Measurements from ENCODE around the gene RAD54L. TPM values are rescaled to one million over a fixed set of nuclear protein-coding genes. Genes with fewer than 3 reads are reported as not detected.

The RAD54L gene
- total RNA-seq, result 10 to 100 TPM in 2 of 8 experiments, 1 to 10 TPM in 2, under 1 TPM in 4; 0.31 to 15.5 (median 1.0) TPM

DNA sequence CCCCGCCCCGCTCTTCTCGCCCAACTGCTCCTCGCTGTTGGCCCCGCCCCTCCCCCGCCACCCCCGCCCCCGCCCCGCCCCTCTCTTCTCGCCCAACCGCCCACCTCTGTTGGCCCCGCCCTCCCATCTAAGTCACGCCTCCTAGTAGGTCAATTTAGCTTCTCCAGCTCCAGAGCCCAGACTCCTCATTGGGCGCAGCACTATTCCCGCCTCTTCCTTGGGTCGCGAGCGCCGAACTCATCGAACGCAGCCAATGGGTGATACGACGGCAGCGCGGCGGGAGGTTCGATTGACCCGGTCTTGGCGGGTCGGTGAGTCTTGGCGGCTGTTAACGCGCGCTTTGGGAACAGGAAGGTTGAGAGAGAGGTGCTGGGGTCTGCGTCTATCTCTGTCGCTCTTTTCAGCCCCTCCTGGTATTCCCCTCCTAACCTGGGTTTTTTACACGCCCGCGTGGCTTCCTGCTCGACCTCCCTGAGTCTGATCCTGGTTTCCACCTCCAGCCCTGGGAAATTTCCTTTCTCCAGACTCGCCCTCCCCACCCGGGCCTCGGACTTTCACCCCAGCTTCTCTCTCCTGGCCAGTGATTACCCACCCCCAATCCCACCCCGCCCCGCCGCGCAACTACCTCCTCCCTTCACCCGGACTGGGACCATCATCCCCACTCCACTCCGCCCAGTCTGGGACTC lies at the start of gene RAD54L:
Gene RAD54L (plus strand): TSS at position 328 of the 686 bp plus-strand sequence. CDS start 643 bp downstream, outside the sequence.
- peak; percentile 80 to 94 (median 93) for ATAC-seq (replicated peaks in 6 of 8)
- Histone ChIP-seq H3K4me1 (replicated peaks in 1 of 2) (peaks cover 0 to 4% of the 10 kb centered on the region in 2 donors), H3K4me3 (peak within 1 kb of the TSS; percentile 56 to 71 (median 68)), H3K27ac (peak within 1 kb of the TSS; percentile 14 to 26)
- in situ Hi-C loops (cut with MboI; ENCODE audit: low pct_unique_long_range_greater_than_20kb in 2 of 9, low sequenced_read_pairs in 9 of 9, unreplicated experiment in 9 of 9), result no loop called here
- WGBS, 10 experiments, result 0% methylated on average over 2 to 25 of the region's 49 CpGs; no CpG with 5 or more reads in 6 of the 10 experiments

DNA sequence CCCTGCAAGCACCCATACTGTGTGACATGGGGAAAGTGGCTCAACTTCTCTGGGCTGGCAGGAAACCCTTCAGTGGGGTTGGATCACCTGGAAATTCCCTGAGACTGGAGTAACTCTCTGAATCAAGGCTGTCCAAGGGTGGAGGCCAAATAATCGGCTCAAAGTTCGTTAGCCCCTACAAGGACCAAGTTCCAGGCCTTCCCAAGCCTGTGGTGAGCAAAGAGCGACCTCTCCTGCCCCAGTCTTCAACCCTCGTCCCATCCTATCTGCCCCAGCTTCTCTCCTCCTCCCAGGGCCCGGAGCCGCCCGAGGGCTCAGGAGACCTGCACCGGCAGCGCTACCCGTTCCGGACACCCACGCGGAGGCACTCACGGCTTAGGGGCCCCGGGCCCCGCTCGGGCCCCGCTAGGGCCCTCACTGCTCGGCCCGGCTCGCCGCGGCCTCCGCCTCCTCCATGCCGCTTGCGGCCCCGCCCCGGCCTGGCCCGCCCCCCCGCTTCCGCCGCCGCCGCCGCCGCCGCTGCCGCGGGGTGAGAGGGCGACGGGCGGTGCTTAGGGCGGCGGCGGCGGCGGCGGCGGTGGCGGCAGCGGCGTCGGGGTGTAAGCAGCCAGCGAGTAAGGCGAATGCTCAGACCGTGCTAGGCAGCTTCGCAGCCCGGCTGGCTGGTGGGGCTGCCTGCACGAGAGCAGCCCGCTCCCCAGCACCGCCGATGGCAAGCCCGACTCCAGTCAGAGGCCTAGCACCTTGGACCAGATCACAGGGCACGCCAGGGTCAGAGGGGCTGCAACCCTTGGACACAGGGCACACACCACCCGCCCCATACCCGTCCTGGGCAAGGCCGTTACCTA lies 49.4 kb upstream of the RAD54L start, which contains the start of gene POMGNT1:
Gene POMGNT1 (minus strand): TSS at position 471 of the 848 bp plus-strand sequence. CDS start 613 bp downstream, outside the sequence.
- in situ Hi-C loops (cut with MboI; ENCODE audit: low pct_unique_long_range_greater_than_20kb in 2 of 9, low sequenced_read_pairs in 9 of 9, unreplicated experiment in 9 of 9), result loop anchor here in 4 of 9 experiments (25.0 kb wide), 1 partner anchor 161 kb away; no protein-coding TSS in a partner anchor
- Histone ChIP-seq H3K4me1 (replicated peaks in 1 of 2) (peaks cover 7 to 14% of the 10 kb centered on the region in 2 donors), H3K27ac (peak within 1 kb of the TSS; percentile 19 to 68), H3K4me3 (peak within 1 kb of the TSS; percentile 41 to 69 (median 58))
- WGBS, 10 experiments, result 5 to 13% (median 12%) methylated on average over 3 to 16 of the region's 67 CpGs; no CpG with 5 or more reads in 6 of the 10 experiments
- peak; percentile 79 to 90 (median 80) for ATAC-seq (replicated peaks in 6 of 8)

DNA sequence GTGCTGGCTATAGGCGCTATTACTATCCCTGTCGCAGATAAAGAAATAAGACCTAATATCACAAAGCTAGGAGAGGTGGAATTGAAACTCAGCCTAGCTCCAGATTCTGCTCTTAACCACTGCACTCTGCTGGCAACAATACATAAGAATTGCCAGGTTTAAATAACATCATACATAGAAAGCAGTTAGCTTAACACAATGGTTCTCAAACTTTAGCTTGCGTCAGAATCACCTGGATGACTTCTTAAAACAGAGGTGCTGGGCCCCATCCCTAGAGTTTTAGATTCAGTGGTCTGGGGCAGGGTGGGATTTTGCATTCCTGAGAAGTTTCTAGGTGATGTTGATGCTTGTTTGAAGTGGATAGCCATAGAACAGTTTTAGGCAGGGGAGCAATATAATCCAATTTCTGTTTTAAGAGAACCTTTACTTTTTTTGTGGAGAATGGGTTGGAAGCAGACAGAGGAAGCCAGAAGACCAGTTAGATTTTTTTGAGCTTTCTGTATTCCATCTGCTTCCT lies 48.3 kb upstream of the RAD54L start:
- in situ Hi-C loops (cut with MboI; ENCODE audit: low pct_unique_long_range_greater_than_20kb in 2 of 9, low sequenced_read_pairs in 9 of 9, unreplicated experiment in 9 of 9), result loop anchor here in 4 of 9 experiments (25.0 kb wide), 1 partner anchor 162 kb away; no protein-coding TSS in a partner anchor
- Histone ChIP-seq H3K27ac (no peak overlapping the region), H3K4me1 (replicated peaks in 1 of 2) (peaks cover 16 to 17% of the 10 kb centered on the region in 2 donors), H3K4me3 (no peak overlapping the region)
- ATAC-seq (replicated peaks in 6 of 8), result no peak
- WGBS, 10 experiments, result 80 to 100% (median 95%) methylated on average over 1 to 3 of the region's 3 CpGs; no CpG with 5 or more reads in 4 of the 10 experiments

DNA sequence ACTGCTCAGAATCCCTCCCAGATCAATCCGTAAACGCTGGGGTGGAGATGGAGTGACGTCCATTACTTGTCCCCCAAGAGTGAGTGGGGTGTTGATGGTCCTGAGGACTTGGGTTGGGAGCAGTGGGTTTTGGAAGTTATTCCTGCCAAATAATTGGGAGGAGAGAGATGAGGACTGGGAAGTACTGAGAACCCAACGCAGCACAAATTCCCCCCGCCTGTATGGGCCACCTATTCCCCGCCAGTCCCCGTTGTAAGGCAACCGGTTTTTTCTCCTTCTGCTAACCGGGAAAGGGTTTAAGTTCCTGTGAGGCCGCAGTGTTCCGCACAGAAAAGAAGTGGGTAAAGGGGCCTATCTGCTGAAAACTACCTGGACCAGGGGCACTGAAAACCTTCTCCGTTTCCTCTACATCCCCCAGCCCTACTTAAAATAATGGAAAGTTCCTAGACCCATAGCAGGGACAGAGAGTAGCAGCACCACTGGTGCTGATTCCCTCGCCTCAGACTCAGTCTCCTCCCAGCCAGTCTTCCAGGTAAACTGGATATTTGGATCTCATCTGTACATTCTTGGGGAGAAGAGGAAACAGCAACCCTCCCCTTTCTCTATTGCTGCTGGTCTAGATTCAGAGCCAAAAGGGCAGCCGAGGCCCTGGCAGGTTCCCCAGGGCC lies 43.7 kb upstream of the RAD54L start:
- Histone ChIP-seq H3K27ac (no peak overlapping the region), H3K4me3 (peak overlapping the region; percentile 45 to 91 (median 57)), H3K4me1 (replicated peaks in 1 of 2) (peaks cover 9 to 15% of the 10 kb centered on the region in 2 donors)
- ATAC-seq (replicated peaks in 6 of 8), result peak in 7 of 8 experiments; percentile 1 to 7 (median 5)
- 0 to 69% (median 17%) methylated on average over 1 to 10 of the region's 14 CpGs; no CpG with 5 or more reads in 1 of the 10 experiments for WGBS, 10 experiments
- in situ Hi-C loops (cut with MboI; ENCODE audit: low pct_unique_long_range_greater_than_20kb in 2 of 9, low sequenced_read_pairs in 9 of 9, unreplicated experiment in 9 of 9), result no loop called here

DNA sequence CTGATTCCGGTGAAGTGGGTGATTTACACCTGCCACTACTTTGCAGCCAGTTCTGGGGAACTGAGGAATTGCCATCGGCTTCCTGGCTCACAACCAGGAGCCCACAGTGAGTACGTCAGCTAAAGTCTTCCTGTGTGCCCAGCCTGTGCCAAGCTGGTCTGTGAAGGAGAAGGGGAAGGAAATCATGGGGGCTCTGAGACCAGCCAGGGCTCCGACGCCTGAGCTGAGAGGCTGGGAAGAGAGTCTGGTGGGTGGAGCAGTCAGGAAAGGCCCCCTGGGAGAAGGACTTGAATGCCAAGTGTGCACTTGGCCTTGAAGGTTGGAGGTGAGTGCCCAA lies 43.2 kb upstream of the RAD54L start:
- peak overlapping the region in 2 of 5 donors; percentile 45 to 91 for H3K4me3 ChIP-seq
- ATAC-seq (replicated peaks in 6 of 8), result no peak

DNA sequence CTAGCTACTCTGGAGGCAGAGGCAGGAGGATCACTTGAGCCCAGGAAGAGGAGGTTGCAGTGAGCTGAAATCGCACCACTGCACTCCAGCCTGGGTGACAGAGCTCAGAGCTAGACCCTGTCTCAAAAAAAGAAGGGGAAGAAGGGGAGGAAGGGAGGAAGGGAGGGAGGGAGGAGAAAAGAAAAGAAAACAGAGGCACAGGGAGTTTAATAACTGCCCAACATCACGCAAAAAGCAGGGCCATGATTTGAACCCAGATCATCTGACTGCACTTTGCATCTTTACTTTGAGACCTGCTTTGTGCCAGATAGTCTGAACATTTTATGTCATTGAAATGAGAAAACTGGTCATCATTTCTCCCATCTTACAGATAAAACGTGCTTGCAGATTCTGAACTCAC lies 42.4 kb upstream of the RAD54L start:
- no peak for ATAC-seq (replicated peaks in 6 of 8)
- Histone ChIP-seq H3K4me1 (replicated peaks in 1 of 2) (peaks cover 9 to 12% of the 10 kb centered on the region in 2 donors), H3K4me3 (no peak overlapping the region), H3K27ac (no peak overlapping the region)
- in situ Hi-C loops (cut with MboI; ENCODE audit: low pct_unique_long_range_greater_than_20kb in 2 of 9, low sequenced_read_pairs in 9 of 9, unreplicated experiment in 9 of 9), result no loop called here
- 0 to 100% (median 72%) methylated on average over 1 to 3 of the region's 3 CpGs; no CpG with 5 or more reads in 1 of the 10 experiments for WGBS, 10 experiments

More for the DNA sequence above, 43.2 kb upstream of the RAD54L start:
- 76 to 88% (median 78%) methylated on average over 1 to 5 of the region's 5 CpGs; no CpG with 5 or more reads in 7 of the 10 experiments for WGBS, 10 experiments
- in situ Hi-C loops (cut with MboI; ENCODE audit: low pct_unique_long_range_greater_than_20kb in 2 of 9, low sequenced_read_pairs in 9 of 9, unreplicated experiment in 9 of 9), result no loop called here
- peaks cover 9 to 12% of the 10 kb centered on the region in 2 donors for H3K4me1 ChIP-seq (replicated peaks in 1 of 2)
- no peak overlapping the region for H3K27ac ChIP-seq

DNA sequence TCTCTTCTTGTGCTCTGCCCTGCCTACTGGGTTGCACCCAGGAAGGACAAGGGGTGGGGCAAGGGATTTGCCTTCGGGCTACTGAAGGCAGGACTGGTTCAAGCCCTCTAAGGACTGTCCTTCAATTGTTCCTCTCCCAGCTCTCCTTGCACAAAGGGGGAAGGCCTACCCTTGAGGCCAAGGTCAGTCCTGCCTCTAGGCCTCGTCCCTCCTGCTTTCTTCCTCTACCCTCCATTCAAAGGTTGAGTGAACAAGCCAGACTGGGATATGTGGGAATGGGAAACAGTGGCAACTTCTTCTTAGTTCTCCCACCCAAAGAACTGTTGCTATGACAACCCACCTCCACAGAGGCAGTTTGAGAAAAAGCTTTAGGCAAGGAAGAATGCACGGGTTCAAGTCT lies 41.8 kb upstream of the RAD54L start:
- H3K27ac ChIP-seq, result no peak overlapping the region
- no peak overlapping the region for H3K4me3 ChIP-seq
- peak in 3 of 8 experiments; percentile 47 to 72 (median 47) for ATAC-seq (replicated peaks in 6 of 8)
- 20 to 67% (median 48%) methylated on average over 1 to 3 of the region's 3 CpGs; no CpG with 5 or more reads in 3 of the 10 experiments for WGBS, 10 experiments
- peaks cover 9 to 12% of the 10 kb centered on the region in 2 donors for H3K4me1 ChIP-seq (replicated peaks in 1 of 2)
- in situ Hi-C loops (cut with MboI; ENCODE audit: low pct_unique_long_range_greater_than_20kb in 2 of 9, low sequenced_read_pairs in 9 of 9, unreplicated experiment in 9 of 9), result no loop called here

DNA sequence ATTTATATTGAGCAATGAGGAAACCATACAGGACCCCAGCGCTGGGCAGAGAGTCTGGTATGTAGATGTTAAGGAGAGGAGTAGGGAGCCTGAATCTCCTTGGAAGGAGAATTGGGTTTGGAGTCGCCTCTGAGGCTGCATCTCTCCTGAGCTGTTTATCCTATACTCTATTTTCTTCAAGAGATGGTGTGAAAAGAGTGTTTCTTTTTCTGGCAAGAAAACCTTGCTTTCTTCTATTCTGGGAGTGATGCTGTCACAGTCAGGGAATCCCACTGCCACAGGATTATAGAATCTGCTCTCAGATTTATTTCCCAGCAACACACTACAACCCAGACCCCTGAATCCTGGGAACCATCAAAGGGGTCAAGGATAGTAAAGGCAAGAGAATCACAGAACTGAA lies 41.2 kb upstream of the RAD54L start:
- no peak overlapping the region for H3K4me3 ChIP-seq
- H3K4me1 ChIP-seq (replicated peaks in 1 of 2), result peaks cover 9 to 12% of the 10 kb centered on the region in 2 donors
- in situ Hi-C loops (cut with MboI; ENCODE audit: low pct_unique_long_range_greater_than_20kb in 2 of 9, low sequenced_read_pairs in 9 of 9, unreplicated experiment in 9 of 9), result no loop called here
- 29 to 100% (median 90%) methylated on average over 1 to 2 of the region's 2 CpGs; no CpG with 5 or more reads in 5 of the 10 experiments for WGBS, 10 experiments
- ATAC-seq (replicated peaks in 6 of 8), result no peak
- H3K27ac ChIP-seq, result no peak overlapping the region

DNA sequence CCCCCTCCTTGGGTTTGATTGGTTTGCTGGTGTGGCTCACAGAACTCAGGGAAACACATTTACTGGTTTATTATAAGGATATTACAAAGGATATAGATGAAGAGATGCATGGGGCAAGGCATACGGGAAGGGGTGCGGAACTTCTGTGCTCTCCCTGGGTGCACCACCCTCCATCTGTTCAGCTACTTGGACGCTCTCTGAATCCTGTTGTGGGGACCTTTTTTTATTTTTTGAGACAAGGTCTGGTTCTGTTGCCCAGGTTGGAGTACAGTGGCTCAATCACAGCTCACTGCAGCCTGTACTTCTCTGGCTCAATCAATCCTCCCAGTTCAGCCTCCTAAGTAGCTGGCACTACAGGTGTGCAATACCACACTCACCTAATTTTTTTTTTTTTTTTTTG lies 37.0 kb upstream of the RAD54L start:
- H3K4me1 ChIP-seq (replicated peaks in 1 of 2), result peaks cover 0 to 6% of the 10 kb centered on the region in 2 donors
- WGBS, 10 experiments, result 0 to 100% (median 92%) methylated on average over 1 to 3 of the region's 3 CpGs; no CpG with 5 or more reads in 3 of the 10 experiments
- no peak overlapping the region for H3K4me3 ChIP-seq
- H3K27ac ChIP-seq, result no peak overlapping the region
- in situ Hi-C loops (cut with MboI; ENCODE audit: low pct_unique_long_range_greater_than_20kb in 2 of 9, low sequenced_read_pairs in 9 of 9, unreplicated experiment in 9 of 9), result no loop called here
- no peak for ATAC-seq (replicated peaks in 6 of 8)

DNA sequence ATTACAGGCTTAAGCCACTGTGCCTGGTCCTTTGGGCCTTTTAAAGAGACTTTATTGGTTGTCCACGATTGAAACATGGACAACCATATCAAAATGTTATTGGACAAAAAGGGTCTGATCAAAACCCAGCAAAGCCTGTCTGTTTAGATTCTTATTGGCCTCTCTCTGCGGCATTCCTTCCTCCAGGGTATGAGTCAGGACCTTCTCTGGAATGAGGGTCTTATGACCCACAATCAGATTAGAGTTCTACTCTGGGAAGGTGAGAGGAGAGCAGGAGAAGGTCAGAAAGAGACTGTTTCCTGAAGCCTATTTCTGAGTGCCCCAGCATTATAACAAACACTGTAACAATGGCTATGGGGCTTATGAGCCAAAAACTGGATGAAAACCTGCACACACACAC lies 36.5 kb upstream of the RAD54L start:
- no peak overlapping the region for H3K4me3 ChIP-seq
- WGBS, 10 experiments, result 85 to 100% (median 90%) methylated on average over 1 to 2 of the region's 2 CpGs; no CpG with 5 or more reads in 4 of the 10 experiments
- in situ Hi-C loops (cut with MboI; ENCODE audit: low pct_unique_long_range_greater_than_20kb in 2 of 9, low sequenced_read_pairs in 9 of 9, unreplicated experiment in 9 of 9), result no loop called here
- H3K4me1 ChIP-seq (replicated peaks in 1 of 2), result peaks cover 0 to 2% of the 10 kb centered on the region in 2 donors
- ATAC-seq (replicated peaks in 6 of 8), result no peak
- no peak overlapping the region for H3K27ac ChIP-seq

DNA sequence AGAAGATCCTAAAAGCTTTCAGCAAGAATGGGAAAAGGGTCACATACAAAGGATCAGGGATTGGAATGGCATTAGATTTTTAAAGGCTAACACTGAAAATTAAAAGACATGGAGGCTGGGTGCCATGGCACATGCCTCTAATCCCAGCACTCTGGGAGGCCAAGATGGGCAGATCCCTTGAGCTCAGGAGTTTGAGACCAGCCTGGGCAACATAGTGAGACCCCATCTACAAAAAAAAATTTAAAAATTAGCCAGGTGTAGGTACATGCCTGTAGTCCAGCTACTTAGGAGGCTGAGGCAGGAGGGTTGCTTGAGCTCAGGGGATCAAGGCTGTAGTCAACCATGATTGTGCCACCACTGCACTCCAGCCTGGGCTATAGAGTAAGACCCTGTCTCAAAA lies 32.1 kb upstream of the RAD54L start:
- no peak overlapping the region for H3K4me3 ChIP-seq
- ATAC-seq (replicated peaks in 6 of 8), result no peak
- H3K27ac ChIP-seq, result no peak overlapping the region
- H3K4me1 ChIP-seq (replicated peaks in 1 of 2), result peaks cover 13% of the 10 kb centered on the region in 2 donors
- in situ Hi-C loops (cut with MboI; ENCODE audit: low pct_unique_long_range_greater_than_20kb in 2 of 9, low sequenced_read_pairs in 9 of 9, unreplicated experiment in 9 of 9), result no loop called here

DNA sequence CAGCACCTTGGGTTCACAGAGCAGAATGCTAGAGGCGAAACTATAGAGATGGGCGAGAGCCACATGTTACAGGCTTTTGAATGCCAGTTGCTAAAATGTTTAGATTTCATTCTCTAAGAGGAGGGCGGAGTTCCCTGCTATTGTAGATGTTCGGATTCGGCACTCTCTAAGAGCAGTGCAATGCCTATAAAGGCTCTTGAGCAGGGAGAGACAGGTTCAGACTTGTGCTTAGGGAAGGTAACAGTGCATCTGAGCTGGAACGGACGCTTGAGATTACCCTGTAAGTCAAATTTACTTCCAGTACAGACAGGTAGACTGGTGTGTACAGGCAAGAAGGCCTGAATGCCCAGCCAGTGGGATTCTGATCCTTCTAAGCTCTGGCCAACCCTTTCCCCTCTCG lies 29.1 kb upstream of the RAD54L start:
- Histone ChIP-seq H3K27ac (no peak overlapping the region), H3K4me1 (replicated peaks in 1 of 2) (peaks cover 30 to 41% of the 10 kb centered on the region in 2 donors), H3K4me3 (no peak overlapping the region)
- peak in 1 of 8 experiments; percentile 53 for ATAC-seq (replicated peaks in 6 of 8)
- WGBS, 10 experiments, result 69 to 100% (median 85%) methylated on average over 1 to 8 of the region's 8 CpGs; no CpG with 5 or more reads in 1 of the 10 experiments
- in situ Hi-C loops (cut with MboI; ENCODE audit: low pct_unique_long_range_greater_than_20kb in 2 of 9, low sequenced_read_pairs in 9 of 9, unreplicated experiment in 9 of 9), result no loop called here
